ENCODE results near the gene PODNL1.

Gene PODNL1

DNA sequence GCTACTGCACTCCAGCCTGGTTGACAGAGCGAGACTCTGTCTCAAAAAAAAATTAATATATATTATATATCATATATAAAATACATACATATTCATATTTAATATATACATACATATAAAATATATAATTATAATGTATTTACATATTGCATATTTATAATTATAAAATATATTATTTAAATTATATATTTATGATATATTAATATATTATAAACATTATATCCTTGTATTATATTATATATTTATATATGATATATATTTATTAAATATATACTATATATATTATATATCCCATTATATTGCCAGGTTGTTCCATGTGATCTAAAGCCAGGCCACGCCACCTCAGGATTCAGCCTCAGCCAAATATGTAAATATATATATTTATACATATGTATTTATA lies 42.0 kb downstream of the PODNL1 start:
- no peak for TF ChIP-seq GLIS1 (tag by site-specific recombination; IDR thresholded peaks at IDR 0.05)
- no peaks in the 10 kb centered on the region; a peak in 1 of 3 replicates for H3K36me3 ChIP-seq (ENCODE audit: control insufficient read depth in 2 of 2, insufficient read depth in 1 of 2, low read length in 2 of 2)
- no peaks in the 10 kb centered on the region for H3K4me1 ChIP-seq (ENCODE audit: control insufficient read depth, insufficient read depth, low read length)
- ChIA-PET POLR2A (interaction anchor here (0.6 kb wide), 1 partner anchor 242 kb away, joined by 3 read pairs; no protein-coding TSS in a partner anchor), CTCF (no interaction called here)
- no peaks in the 10 kb centered on the region for H3K9me3 ChIP-seq (ENCODE audit: control insufficient read depth, insufficient read depth, low read depth, low read length)
- no peak overlapping the region for H3K4me3 ChIP-seq (ENCODE audit: low read depth, low read length)
- no peak overlapping the region for H3K27ac ChIP-seq (ENCODE audit: extremely low read depth, low read depth, low read length)

DNA sequence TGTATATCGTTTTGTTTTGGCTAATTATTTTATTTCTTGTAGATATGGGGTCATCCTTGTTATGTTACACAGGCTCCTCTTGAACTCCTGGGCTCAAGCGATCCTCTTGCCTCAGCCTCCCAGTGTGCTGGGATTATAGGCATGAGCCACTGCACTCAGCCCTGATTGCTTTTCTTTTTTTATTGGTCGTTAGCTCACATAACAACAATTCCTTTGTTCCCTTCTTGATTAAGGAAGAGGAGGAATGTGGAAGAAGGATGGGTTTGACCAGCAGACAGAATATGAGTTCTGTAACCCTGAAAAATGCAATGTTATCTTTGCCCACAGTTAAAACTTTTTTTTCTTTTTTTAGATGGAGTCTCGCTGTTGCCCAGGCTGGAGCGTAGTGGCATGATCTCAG lies 43.7 kb downstream of the PODNL1 start:
- CTCF ChIA-PET, result interaction anchor here (0.6 to 1.8 kb wide), 4 partner anchors 9 to 306 kb away, joined by 3 to 8 read pairs (median 4); no protein-coding TSS in a partner anchor
- Histone ChIP-seq H3K36me3 (ENCODE audit: control insufficient read depth in 2 of 2, insufficient read depth in 1 of 2, low read length in 2 of 2) (no peaks in the 10 kb centered on the region; a peak in 1 of 3 replicates), H3K4me3 (ENCODE audit: low read depth, low read length) (no peak overlapping the region), H3K27ac (ENCODE audit: extremely low read depth, low read depth, low read length) (no peak overlapping the region), H3K9me3 (ENCODE audit: control insufficient read depth, insufficient read depth, low read depth, low read length) (no peaks in the 10 kb centered on the region), H3K4me1 (ENCODE audit: control insufficient read depth, insufficient read depth, low read length) (no peaks in the 10 kb centered on the region)
- POLR2A ChIA-PET, result no interaction called here
- TF ChIP-seq ZNF521 (tag by site-specific recombination; IDR thresholded peaks at IDR 0.05), result no peak
- TF ChIP-seq ZNF175 (tag by site-specific recombination; IDR thresholded peaks at IDR 0.05), result no peak
- TF ChIP-seq ZNF626 (tag by site-specific recombination; IDR thresholded peaks at IDR 0.05), result no peak
- TF ChIP-seq, protein P1, sequence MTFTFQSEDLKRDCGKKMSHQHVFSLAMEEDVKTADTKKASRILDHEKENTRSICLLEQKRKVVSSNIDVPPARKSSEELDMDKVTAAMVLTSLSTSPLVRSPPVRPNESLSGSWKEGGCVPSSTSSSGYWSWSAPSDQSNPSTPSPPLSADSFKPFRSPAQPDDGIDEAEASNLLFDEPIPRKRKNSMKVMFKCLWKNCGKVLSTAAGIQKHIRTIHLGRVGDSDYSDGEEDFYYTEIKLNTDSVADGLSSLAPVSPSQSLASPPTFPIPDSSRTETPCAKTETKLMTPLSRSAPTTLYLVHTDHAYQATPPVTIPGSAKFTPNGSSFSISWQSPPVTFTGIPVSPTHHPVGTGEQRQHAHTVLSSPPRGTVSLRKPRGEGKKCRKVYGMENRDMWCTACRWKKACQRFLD (tag by site-specific recombination; IDR thresholded peaks at IDR 0.05), result no peak
- TF ChIP-seq, protein P2, sequence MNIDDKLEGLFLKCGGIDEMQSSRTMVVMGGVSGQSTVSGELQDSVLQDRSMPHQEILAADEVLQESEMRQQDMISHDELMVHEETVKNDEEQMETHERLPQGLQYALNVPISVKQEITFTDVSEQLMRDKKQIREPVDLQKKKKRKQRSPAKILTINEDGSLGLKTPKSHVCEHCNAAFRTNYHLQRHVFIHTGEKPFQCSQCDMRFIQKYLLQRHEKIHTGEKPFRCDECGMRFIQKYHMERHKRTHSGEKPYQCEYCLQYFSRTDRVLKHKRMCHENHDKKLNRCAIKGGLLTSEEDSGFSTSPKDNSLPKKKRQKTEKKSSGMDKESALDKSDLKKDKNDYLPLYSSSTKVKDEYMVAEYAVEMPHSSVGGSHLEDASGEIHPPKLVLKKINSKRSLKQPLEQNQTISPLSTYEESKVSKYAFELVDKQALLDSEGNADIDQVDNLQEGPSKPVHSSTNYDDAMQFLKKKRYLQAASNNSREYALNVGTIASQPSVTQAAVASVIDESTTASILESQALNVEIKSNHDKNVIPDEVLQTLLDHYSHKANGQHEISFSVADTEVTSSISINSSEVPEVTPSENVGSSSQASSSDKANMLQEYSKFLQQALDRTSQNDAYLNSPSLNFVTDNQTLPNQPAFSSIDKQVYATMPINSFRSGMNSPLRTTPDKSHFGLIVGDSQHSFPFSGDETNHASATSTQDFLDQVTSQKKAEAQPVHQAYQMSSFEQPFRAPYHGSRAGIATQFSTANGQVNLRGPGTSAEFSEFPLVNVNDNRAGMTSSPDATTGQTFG (tag by site-specific recombination; IDR thresholded peaks at IDR 0.05; ENCODE audit: borderline replicate concordance), result no peak
- no peak for TF ChIP-seq ZNF19 (tag by site-specific recombination; IDR thresholded peaks at IDR 0.05; ENCODE audit: low read depth)
- TF ChIP-seq ZNF202 (tag by site-specific recombination; IDR thresholded peaks at IDR 0.05; ENCODE audit: borderline replicate concordance), result no peak
- TF ChIP-seq, protein P3, sequence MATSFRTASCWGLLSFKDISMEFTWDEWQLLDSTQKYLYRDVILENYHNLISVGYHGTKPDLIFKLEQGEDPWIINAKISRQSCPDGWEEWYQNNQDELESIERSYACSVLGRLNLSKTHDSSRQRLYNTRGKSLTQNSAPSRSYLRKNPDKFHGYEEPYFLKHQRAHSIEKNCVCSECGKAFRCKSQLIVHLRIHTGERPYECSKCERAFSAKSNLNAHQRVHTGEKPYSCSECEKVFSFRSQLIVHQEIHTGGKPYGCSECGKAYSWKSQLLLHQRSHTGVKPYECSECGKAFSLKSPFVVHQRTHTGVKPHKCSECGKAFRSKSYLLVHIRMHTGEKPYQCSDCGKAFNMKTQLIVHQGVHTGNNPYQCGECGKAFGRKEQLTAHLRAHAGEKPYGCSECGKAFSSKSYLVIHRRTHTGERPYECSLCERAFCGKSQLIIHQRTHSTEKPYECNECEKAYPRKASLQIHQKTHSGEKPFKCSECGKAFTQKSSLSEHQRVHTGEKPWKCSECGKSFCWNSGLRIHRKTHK (tag by site-specific recombination; IDR thresholded peaks at IDR 0.05), result no peak
- TF ChIP-seq, protein P4, sequence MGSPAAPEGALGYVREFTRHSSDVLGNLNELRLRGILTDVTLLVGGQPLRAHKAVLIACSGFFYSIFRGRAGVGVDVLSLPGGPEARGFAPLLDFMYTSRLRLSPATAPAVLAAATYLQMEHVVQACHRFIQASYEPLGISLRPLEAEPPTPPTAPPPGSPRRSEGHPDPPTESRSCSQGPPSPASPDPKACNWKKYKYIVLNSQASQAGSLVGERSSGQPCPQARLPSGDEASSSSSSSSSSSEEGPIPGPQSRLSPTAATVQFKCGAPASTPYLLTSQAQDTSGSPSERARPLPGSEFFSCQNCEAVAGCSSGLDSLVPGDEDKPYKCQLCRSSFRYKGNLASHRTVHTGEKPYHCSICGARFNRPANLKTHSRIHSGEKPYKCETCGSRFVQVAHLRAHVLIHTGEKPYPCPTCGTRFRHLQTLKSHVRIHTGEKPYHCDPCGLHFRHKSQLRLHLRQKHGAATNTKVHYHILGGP (tag by site-specific recombination; IDR thresholded peaks at IDR 0.05), result no peak
- TF ChIP-seq, protein P5, sequence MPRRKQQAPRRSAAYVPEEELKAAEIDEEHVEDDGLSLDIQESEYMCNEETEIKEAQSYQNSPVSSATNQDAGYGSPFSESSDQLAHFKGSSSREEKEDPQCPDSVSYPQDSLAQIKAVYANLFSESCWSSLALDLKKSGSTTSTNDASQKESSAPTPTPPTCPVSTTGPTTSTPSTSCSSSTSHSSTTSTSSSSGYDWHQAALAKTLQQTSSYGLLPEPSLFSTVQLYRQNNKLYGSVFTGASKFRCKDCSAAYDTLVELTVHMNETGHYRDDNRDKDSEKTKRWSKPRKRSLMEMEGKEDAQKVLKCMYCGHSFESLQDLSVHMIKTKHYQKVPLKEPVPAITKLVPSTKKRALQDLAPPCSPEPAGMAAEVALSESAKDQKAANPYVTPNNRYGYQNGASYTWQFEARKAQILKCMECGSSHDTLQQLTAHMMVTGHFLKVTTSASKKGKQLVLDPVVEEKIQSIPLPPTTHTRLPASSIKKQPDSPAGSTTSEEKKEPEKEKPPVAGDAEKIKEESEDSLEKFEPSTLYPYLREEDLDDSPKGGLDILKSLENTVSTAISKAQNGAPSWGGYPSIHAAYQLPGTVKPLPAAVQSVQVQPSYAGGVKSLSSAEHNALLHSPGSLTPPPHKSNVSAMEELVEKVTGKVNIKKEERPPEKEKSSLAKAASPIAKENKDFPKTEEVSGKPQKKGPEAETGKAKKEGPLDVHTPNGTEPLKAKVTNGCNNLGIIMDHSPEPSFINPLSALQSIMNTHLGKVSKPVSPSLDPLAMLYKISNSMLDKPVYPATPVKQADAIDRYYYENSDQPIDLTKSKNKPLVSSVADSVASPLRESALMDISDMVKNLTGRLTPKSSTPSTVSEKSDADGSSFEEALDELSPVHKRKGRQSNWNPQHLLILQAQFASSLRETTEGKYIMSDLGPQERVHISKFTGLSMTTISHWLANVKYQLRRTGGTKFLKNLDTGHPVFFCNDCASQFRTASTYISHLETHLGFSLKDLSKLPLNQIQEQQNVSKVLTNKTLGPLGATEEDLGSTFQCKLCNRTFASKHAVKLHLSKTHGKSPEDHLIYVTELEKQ (tag by site-specific recombination; IDR thresholded peaks at IDR 0.05; ENCODE audit: borderline replicate concordance), result no peak
- no peak for TF ChIP-seq ZNF701 (tag by site-specific recombination; IDR thresholded peaks at IDR 0.05)
- no peak for TF ChIP-seq ZNF416 (tag by site-specific recombination; IDR thresholded peaks at IDR 0.05)
- TF ChIP-seq TCF7L2 (IDR thresholded peaks at IDR 0.05; ENCODE audit: borderline replicate concordance, low read depth, low read length), result no peak
- TF ChIP-seq, protein P6, sequence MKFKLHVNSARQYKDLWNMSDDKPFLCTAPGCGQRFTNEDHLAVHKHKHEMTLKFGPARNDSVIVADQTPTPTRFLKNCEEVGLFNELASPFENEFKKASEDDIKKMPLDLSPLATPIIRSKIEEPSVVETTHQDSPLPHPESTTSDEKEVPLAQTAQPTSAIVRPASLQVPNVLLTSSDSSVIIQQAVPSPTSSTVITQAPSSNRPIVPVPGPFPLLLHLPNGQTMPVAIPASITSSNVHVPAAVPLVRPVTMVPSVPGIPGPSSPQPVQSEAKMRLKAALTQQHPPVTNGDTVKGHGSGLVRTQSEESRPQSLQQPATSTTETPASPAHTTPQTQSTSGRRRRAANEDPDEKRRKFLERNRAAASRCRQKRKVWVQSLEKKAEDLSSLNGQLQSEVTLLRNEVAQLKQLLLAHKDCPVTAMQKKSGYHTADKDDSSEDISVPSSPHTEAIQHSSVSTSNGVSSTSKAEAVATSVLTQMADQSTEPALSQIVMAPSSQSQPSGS (tag by site-specific recombination; IDR thresholded peaks at IDR 0.05; ENCODE audit: low read depth), result no peak
- no peak for TF ChIP-seq ZNF37A (tag by site-specific recombination; IDR thresholded peaks at IDR 0.05)
- TF ChIP-seq, protein P7, sequence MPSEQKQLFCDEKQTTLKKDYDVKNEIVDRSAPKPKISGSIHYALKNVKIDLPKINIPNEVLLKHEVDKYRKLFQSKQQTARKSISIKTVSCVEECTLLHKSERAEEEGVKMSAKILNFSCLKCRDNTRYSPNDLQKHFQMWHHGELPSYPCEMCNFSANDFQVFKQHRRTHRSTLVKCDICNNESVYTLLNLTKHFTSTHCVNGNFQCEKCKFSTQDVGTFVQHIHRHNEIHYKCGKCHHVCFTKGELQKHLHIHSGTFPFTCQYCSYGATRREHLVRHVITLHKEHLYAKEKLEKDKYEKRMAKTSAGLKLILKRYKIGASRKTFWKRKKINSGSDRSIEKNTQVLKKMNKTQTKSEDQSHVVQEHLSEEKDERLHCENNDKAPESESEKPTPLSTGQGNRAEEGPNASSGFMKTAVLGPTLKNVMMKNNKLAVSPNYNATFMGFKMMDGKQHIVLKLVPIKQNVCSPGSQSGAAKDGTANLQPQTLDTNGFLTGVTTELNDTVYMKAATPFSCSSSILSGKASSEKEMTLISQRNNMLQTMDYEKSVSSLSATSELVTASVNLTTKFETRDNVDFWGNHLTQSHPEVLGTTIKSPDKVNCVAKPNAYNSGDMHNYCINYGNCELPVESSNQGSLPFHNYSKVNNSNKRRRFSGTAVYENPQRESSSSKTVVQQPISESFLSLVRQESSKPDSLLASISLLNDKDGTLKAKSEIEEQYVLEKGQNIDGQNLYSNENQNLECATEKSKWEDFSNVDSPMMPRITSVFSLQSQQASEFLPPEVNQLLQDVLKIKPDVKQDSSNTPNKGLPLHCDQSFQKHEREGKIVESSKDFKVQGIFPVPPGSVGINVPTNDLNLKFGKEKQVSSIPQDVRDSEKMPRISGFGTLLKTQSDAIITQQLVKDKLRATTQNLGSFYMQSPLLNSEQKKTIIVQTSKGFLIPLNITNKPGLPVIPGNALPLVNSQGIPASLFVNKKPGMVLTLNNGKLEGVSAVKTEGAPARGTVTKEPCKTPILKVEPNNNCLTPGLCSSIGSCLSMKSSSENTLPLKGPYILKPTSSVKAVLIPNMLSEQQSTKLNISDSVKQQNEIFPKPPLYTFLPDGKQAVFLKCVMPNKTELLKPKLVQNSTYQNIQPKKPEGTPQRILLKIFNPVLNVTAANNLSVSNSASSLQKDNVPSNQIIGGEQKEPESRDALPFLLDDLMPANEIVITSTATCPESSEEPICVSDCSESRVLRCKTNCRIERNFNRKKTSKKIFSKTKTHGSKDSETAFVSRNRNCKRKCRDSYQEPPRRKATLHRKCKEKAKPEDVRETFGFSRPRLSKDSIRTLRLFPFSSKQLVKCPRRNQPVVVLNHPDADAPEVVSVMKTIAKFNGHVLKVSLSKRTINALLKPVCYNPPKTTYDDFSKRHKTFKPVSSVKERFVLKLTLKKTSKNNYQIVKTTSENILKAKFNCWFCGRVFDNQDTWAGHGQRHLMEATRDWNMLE (tag by site-specific recombination; conservative IDR thresholded peaks at IDR 0.05; ENCODE audit: low read depth), result no peak

Data from HEK293 (cell line).